ENCODE results near the gene ZFP36L1.

Gene ZFP36L1

GRCh38 chr14:68796418-68797101 lies 3.7 kb upstream of the ZFP36L1 start:
- no peak for DNase-seq (ENCODE audit: low read depth in 3 of 3, low spot score in 1 of 3)

GRCh38 chr14:68795597-68796417 lies 2.9 kb upstream of the ZFP36L1 start:
- DNase-seq (ENCODE audit: low read depth in 3 of 3, low spot score in 1 of 3): peak in 2 of 3 donors; percentile 64 to 74

GRCh38 chr14:68794851-68795596 lies 2.2 kb upstream of the ZFP36L1 start:
- DNase-seq (ENCODE audit: low read depth in 3 of 3, low spot score in 1 of 3): no peak

DNA sequence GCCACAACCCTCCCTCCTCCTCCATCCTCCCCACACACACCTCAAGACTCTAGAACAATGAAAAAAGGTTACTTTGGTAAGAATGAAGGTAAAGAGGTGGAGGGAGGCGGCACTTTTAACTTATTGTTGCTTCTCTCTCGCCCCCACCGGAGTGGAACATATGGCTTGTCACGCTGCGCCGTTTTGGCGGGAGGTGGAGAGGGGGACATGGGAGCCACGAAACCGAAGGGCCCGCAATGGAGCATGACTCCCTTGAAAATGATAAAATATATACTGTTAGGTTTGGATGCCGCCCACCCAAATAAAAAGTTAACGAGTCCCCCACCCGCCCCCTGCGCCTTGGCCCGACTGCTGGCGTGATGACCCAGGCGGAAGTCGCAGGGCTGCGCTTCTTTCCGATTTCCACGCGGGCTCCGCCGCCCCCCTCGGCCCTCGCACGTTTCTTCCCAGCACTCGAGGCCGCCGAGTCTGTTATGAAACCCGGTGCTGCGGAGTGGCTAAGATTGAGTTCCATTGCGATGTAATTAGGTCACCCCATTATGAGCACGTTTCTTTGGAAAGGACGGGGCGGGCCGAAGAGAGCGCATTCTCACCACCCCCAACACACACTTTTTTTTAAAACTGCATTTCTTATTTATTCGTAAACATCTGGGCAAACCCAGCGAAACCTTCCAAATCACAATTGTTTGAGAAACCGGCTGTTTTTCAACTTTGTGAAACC lies 1.4 kb upstream of the ZFP36L1 start:
- DNase-seq (ENCODE audit: low read depth in 3 of 3, low spot score in 1 of 3): peak; percentile 70 to 79 (median 71)

DNA sequence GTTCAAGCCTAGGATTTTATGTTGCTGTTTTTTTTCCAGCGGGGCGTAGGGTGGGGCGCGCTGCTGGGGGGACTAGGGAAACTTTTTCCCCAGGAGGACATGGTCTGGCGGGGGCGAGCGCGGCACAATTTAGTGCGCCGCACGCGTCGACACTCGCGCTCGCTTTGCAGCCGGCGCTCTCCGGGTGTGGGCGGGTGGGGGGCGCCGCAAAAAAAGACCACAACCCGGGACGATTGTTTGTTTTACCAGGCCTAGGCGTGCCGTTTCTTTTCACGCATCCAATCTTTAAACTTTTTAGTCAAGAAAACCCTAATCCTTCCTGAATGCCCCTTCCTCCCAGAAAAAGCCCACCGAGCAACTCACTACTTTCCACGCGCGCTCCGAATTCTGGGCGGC lies 865 bp upstream of the ZFP36L1 start:
- no peak for DNase-seq (ENCODE audit: low read depth in 3 of 3, low spot score in 1 of 3)

- DNase-seq (ENCODE audit: low read depth in 3 of 3, low spot score in 1 of 3): no peak
These were observed 239 bp downstream of the ZFP36L1 start for GRCh38 chr14:68792678-68792978.

GRCh38 chr14:68791902-68792677 lies 777 bp downstream of the ZFP36L1 start:
- no peak for DNase-seq (ENCODE audit: low read depth in 3 of 3, low spot score in 1 of 3)

DNA sequence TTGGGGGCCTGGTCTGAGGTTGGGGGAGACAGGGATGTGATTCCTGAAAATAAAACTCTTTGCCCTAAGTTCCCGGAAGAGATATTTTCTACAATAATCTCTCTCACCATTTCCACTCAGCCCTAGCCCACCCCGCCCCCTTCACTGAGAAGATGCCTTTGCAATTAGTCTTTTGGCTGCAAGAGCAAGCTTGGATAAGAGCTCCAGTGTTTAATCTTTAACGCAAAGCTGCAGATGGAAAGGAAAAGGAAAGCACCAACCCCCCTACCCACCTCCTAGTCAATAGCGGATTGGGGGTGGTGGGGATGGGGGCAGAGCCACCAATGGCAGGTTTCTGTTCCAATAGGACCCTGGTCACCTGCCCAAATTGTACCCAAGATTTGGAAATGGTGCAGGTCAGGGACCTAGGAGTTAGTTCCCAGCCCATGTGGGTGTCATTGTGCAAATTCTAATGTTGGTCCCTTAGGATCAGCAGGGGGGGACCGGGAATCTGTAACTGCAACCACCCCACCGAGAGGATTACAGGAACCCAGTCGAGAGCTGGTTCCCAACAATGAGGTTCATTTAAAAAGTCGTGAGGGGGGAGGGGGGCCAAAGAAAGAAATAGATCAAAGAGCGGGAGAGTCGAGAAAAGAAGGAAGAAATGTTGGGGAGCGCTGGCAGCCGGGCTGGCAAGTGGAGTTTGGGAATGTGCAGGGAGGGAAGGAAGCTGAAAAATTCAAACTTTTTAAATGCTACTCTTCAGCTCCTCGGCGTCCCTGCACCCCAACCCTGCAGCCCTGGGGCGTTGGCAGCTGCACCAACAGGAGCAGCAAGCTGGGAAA lies 1.6 kb downstream of the ZFP36L1 start:
- no peak for DNase-seq (ENCODE audit: low read depth in 3 of 3, low spot score in 1 of 3)

DNA sequence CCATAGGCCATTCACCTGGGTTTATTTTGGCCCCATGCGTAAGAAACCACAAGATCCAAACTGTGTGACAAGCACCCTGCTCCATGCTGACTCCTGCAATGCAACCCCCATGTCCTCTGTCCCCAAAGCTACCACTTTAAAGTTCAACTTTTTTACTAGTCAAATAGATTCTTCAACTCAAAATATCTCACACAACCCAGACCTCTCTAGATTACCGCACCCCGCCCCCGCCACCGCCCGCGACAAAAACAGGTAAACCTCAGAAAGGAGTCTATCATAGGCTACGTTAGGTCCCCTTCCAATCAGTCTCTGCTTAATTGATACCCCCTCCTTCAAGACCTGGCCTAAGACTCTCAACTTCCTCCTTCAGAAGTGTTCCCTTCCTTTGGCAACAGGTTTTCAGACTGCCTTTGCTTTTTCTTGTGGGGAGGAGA lies 2.2 kb downstream of the ZFP36L1 start:
- DNase-seq (ENCODE audit: low read depth in 3 of 3, low spot score in 1 of 3): peak in 1 of 3 donors; percentile 69

DNA sequence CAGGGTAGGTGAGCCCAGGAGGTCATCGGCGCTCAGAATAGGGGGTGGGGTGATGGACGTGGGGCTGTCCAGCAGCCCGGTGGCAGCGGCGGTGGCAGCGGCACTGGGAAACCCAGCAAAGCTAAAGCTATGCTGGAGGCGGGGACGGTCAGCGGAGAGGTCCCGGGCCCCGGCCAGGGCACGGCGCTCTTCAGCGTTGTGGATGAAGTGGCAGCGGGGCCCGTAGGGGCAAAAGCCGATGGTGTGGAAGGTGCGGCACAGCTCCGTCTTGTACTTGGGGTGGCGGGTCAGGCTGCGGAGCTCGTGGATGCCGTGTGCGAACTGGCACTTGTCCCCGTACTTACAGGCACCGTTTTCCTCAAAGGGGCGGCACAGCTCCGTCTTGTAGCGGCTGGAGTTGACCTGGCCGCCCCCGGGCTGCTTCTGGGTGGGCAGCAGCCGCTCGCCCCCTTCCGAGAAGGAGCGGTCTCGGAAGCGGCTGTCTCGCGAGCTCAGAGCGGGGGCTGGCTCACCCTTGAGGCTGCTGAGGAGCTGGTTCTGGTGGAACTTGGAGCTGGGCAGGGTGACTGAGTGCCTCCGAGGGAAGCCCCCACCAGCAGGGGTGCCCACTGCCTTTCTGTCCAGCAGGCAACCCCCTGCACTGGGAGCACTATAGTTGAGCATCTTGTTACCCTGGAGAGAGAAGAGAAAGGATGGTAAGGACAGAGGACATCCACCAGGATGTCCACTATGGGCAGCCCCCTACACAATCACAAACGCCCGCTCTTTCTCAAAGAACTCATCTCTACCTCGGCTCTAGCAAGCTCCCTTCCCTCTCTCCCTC lies 2.8 kb downstream of the ZFP36L1 start:
- DNase-seq (ENCODE audit: low read depth in 3 of 3, low spot score in 1 of 3): no peak

GRCh38 chr14:68788996-68789820 lies 3.7 kb downstream of the ZFP36L1 start:
- DNase-seq (ENCODE audit: low read depth in 3 of 3, low spot score in 1 of 3): peak; percentile 73 to 76 (median 74)

DNA sequence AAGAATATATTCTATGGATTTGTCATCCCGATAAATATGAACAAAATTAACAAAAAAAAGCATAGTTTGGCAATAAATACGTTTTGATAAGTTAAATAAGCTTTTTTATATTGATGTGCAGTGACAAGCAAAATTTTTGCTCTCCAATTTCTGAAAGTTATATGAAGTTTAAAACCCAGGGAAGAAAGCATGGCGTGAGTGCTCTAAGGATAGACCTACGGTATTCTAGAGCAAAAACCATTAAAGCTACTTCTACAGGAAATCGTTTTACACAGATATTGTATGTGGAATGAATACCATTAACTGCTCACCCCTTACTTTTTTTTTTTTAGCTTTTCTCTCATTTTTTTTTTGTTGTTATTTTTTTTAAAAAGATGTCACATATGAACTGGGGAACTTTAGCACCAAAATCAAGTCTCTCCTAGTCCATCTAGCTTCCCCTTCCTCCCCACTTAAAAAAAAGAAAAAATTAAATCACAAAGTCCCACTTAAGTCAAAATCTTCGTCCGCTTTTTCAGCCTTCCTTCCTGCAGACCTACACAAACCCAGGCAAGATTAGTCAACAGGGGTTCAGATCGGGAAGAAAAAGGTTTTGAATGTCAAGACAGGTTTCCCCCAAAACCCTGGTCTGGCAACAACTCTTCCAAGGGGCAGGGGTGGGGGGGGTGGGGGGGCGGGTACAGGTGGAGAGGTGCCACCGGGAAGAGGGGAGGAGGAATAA lies 4.4 kb downstream of the ZFP36L1 start:
- no peak for DNase-seq (ENCODE audit: low read depth in 3 of 3, low spot score in 1 of 3)

- no peak for DNase-seq (ENCODE audit: low read depth in 3 of 3, low spot score in 1 of 3)
These were observed 5.5 kb downstream of the ZFP36L1 start for GRCh38 chr14:68787092-68787992.

DNA sequence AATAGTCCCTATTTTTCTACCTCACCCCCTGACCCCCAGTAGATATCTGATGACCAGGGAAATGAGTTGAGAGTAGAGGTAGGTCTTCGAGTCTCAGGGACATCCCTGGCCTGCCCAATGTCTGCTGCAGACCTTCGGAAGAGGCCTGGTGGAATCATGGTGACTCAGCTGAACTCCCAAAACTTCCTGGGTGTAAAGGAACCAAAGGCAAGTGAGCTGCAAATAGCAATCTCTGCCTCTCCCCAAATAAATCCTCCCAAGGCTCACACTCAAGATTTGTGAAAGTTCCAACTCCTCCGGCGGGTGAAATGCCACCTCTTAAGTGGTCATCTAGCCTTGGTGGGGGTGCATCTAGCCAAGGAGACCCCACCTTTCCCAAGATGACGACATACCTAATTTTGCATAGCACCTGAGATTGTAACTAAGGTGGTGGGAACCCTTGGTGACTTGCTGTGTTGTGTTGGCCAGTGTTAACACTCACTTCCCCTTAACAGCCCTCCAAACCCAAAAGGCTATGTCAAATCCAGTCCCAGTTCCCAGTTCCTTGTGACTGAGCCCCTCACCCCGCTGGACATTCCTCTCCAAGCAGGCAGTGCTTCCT lies 6.3 kb downstream of the ZFP36L1 start:
- DNase-seq (ENCODE audit: low read depth in 3 of 3, low spot score in 1 of 3): no peak

- DNase-seq (ENCODE audit: low read depth in 3 of 3, low spot score in 1 of 3): no peak
These were observed 7.1 kb downstream of the ZFP36L1 start for GRCh38 chr14:68785534-68786490.
